ENCODE data around the gene ZNF367. TPM values are rescaled to one million over a fixed set of nuclear protein-coding genes. Genes with fewer than 3 reads are reported as not detected.

Gene ZNF367
- total RNA-seq, 1 experiment from 2014 or later, result 10.1 TPM

DNA sequence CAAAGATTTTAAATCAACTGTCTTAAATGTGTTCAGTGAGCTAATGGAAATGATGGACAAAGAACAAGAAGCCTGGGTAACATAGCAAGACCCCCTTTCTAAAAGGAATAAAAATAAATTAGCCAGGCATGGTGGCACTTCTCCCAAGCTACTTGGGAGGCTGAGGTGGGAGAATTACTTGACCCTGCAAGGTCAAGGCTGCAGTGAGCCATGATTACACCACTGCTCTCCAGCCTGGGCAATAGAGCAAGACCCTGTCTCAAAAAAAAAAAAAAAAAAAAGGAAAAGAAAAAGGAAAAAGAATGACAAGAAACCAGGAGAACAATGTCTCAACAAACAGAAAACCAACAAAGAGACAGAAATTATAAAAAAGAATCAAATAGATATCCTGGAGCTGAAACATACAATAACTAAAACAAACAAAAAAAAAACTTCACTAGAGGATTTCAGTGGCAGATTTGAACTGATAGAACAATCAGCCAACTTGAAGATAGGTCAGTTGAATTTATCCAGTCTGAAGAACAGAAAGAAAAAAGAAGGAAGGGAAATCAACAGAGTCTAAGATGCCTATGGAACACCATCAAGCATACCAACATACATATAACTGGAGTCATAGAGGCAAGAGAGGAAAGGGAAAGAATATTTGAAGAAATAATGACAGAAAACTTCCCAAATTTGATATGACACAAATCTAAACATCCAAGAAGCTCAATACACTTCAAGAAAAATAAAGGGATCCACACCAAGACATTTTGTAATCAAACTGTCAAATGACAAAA, 17.8 kb downstream of the ZNF367 start:
- Histone ChIP-seq H3K27ac (ENCODE audit: insufficient read length, low read depth, low read length) (no peak overlapping the region), H2BK20ac (ENCODE audit: low read depth, low read length, poor library complexity, severe bottlenecking) (no peak overlapping the region), H3K27me3 (ENCODE audit: insufficient read depth, low read length) (no peaks in the 10 kb centered on the region), H3K79me1 (ENCODE audit: insufficient read depth, low read depth, low read length, poor library complexity, severe bottlenecking) (peaks cover 4% of the 10 kb centered on the region), H3K4me1 (ENCODE audit: insufficient read depth, low read length) (peaks cover 6% of the 10 kb centered on the region), H4K20me1 (ENCODE audit: control insufficient read depth, insufficient read depth, insufficient read length) (no peaks in the 10 kb centered on the region), H2BK5ac (ENCODE audit: insufficient read length, low read length) (no peak overlapping the region), H4K5ac (ENCODE audit: insufficient read length, low read depth, low read length) (no peak overlapping the region), H3K23me2 (ENCODE audit: insufficient read length, low read depth, low read length, poor library complexity, severe bottlenecking) (no peaks in the 10 kb centered on the region), H3K4ac (ENCODE audit: low read depth, low read length) (no peak overlapping the region), H3K56ac (ENCODE audit: insufficient read length, low read depth, low read length) (no peak overlapping the region), H3K4me2 (ENCODE audit: insufficient read depth, insufficient read length, low read length) (no peak overlapping the region), H3K9me3 (ENCODE audit: control insufficient read depth, low read depth, low read length) (no peaks in the 10 kb centered on the region), H4K91ac (ENCODE audit: insufficient read length, low read depth, low read length) (no peak overlapping the region), H2BK15ac (ENCODE audit: low read depth, low read length) (no peak overlapping the region), H3K79me2 (ENCODE audit: insufficient read depth, low read length) (peaks cover 7% of the 10 kb centered on the region; the same call in 1 of the 2 replicates), H3K14ac (ENCODE audit: insufficient read depth, low read length) (no peak overlapping the region), H2AFZ (ENCODE audit: low read length) (no peak overlapping the region), H3K18ac (ENCODE audit: insufficient read length, low read depth, low read length) (no peak overlapping the region), H3K23ac (ENCODE audit: insufficient read length, low read depth, low read length) (no peak overlapping the region), H4K8ac (replicated peaks; ENCODE audit: insufficient read length, low read depth, low read length) (no peak overlapping the region), H2BK12ac (ENCODE audit: insufficient read length, low read depth, low read length) (no peak overlapping the region), H3K9ac (ENCODE audit: extremely low read depth, insufficient read length, low read length) (no peak overlapping the region), H2AK5ac (ENCODE audit: insufficient read length, low read length) (no peak overlapping the region), H3T11ph (ENCODE audit: low read length) (no peak overlapping the region), H2BK120ac (ENCODE audit: low read depth, low read length, poor library complexity, severe bottlenecking) (no peak overlapping the region)
- H3K36me3 Mint-ChIP-seq (ENCODE audit: insufficient read depth in 1 of 3, low read depth in 3 of 3), result peaks cover 15 to 21% (median 20%) of the 10 kb centered on the region in 3 experiments
- no peak for DNase-seq
- H3K27me3 Mint-ChIP-seq (ENCODE audit: low read depth), result no peaks in the 10 kb centered on the region
- no peak overlapping the region for H3K4me3 Mint-ChIP-seq
- no peak for TF ChIP-seq CTCF (conservative IDR thresholded peaks at IDR 0.05)
- peak overlapping the region in 1 of 3 experiments; percentile 50; a peak in 1 of 7 replicates for H3K27ac Mint-ChIP-seq
- H3K4me1 Mint-ChIP-seq, result peaks cover 20 to 24% of the 10 kb centered on the region in 2 experiments
- H3K9me3 Mint-ChIP-seq, result peaks cover 9% of the 10 kb centered on the region in 2 experiments

Measured in H9 (cell line).